HL-60 (cell line): ENCODE data around the gene KAZN.

ENCODE experiments used
- DNase-seq, 2 experiments: peaks; one replicate each; pipeline ENCODE4 v3.0.0-alpha.2; 2010 to 2020; ENCODE audit warnings: low read depth in 1 of 2, low spot score in 1 of 2
- H3K27ac ChIP-seq: fragments of 250-450 bp; sonication (Bioruptor Pico); replicated peaks from 2 replicates; pipeline ENCODE4 v1.5.1; 2020; ENCODE audit warnings: mild to moderate bottlenecking, moderate library complexity
- H3K27me3 ChIP-seq: fragments of 250-450 bp; sonication (Bioruptor Pico); 2 replicates; pipeline ENCODE4 v1.5.1; 2021; ENCODE audit warnings: mild to moderate bottlenecking, moderate library complexity; ENCODE audit not compliant: insufficient read depth, poor library complexity, severe bottlenecking
- H3K4me3 ChIP-seq: replicated peaks from 2 replicates; pipeline ENCODE4 v1.5.1; 2011; ENCODE audit warnings: mild to moderate bottlenecking, control low read depth, low read length; ENCODE audit not compliant: insufficient read depth
- GABPA ChIP-seq: IDR thresholded peaks from 2 replicates; pipeline ENCODE4 v1.6.1; 2012; ENCODE audit warnings: low read depth
- POLR2AphosphoS5 ChIP-seq: IDR thresholded peaks from 2 replicates; pipeline ENCODE4 v1.6.1; 2012; ENCODE audit warnings: low read depth
- SPI1 ChIP-seq: IDR thresholded peaks from 2 replicates; pipeline ENCODE4 v1.6.1; 2012; ENCODE audit warnings: low read depth, mild to moderate bottlenecking, borderline replicate concordance
- TF ChIP-seq, protein P1 (sequence below): IDR thresholded peaks from 2 replicates; pipeline ENCODE4 v1.6.1; 2012; ENCODE audit warnings: low read depth; ENCODE audit not compliant: insufficient replicate concordance
- TF ChIP-seq, protein P2 (sequence below): IDR thresholded peaks from one replicate; pipeline ENCODE4 v1.5.1; 2011; ENCODE audit warnings: low read length, control low read depth, inconsistent platforms; ENCODE audit not compliant: insufficient read depth

The KAZN gene

DNA sequence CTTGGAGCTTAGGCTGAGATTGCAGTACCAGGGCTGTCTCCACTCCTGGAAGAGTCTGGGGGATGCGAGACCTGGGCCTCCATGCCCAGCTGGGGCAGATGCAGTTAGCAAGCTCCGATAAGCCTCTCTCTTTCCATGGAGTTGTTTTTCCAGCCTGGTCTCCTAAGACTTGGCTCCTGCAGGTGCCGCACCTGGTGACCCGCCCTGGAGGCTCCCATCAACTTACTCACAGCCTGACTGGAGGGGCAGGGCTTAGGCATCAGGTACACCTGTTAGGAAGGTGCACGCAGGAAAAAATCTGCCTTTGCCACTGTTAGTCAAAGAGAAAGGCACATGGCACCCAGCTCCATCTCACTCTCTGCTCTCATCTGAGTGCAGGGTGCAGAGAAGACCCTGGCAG is 356.9 kb downstream of the KAZN start:
- Histone ChIP-seq H3K4me3 (no peak overlapping the region), H3K27me3 (no peaks in the 10 kb centered on the region), H3K27ac (no peak overlapping the region)
- no peak for TF ChIP-seq SPI1
- no peak for DNase-seq

DNA sequence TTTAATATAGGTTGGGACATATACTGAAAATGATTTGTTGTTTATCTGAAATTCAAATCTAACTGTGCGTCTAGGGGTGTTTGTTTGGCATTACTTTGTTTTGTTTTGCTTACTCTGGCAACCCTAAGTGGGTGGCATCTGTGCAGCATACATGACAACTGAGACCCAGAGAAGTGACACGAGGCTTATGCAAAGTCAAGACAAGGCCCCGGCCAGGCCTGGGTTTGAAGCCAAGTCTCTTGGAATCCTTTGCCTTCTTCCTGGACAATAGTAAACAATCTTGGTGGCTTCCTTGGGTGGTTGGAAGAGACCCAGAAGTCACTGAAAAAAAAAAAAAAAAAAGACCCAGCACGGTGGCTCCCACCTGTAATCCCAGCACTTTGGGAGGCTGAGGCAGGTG is 357.5 kb downstream of the KAZN start:
- Histone ChIP-seq H3K4me3 (no peak overlapping the region), H3K27me3 (no peaks in the 10 kb centered on the region), H3K27ac (no peak overlapping the region)
- DNase-seq, result no peak
- no peak for TF ChIP-seq POLR2AphosphoS5
- TF ChIP-seq SPI1, result no peak
- TF ChIP-seq GABPA, result no peak
- TF ChIP-seq, protein P1, sequence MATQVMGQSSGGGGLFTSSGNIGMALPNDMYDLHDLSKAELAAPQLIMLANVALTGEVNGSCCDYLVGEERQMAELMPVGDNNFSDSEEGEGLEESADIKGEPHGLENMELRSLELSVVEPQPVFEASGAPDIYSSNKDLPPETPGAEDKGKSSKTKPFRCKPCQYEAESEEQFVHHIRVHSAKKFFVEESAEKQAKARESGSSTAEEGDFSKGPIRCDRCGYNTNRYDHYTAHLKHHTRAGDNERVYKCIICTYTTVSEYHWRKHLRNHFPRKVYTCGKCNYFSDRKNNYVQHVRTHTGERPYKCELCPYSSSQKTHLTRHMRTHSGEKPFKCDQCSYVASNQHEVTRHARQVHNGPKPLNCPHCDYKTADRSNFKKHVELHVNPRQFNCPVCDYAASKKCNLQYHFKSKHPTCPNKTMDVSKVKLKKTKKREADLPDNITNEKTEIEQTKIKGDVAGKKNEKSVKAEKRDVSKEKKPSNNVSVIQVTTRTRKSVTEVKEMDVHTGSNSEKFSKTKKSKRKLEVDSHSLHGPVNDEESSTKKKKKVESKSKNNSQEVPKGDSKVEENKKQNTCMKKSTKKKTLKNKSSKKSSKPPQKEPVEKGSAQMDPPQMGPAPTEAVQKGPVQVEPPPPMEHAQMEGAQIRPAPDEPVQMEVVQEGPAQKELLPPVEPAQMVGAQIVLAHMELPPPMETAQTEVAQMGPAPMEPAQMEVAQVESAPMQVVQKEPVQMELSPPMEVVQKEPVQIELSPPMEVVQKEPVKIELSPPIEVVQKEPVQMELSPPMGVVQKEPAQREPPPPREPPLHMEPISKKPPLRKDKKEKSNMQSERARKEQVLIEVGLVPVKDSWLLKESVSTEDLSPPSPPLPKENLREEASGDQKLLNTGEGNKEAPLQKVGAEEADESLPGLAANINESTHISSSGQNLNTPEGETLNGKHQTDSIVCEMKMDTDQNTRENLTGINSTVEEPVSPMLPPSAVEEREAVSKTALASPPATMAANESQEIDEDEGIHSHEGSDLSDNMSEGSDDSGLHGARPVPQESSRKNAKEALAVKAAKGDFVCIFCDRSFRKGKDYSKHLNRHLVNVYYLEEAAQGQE, result no peak
- TF ChIP-seq, protein P2, sequence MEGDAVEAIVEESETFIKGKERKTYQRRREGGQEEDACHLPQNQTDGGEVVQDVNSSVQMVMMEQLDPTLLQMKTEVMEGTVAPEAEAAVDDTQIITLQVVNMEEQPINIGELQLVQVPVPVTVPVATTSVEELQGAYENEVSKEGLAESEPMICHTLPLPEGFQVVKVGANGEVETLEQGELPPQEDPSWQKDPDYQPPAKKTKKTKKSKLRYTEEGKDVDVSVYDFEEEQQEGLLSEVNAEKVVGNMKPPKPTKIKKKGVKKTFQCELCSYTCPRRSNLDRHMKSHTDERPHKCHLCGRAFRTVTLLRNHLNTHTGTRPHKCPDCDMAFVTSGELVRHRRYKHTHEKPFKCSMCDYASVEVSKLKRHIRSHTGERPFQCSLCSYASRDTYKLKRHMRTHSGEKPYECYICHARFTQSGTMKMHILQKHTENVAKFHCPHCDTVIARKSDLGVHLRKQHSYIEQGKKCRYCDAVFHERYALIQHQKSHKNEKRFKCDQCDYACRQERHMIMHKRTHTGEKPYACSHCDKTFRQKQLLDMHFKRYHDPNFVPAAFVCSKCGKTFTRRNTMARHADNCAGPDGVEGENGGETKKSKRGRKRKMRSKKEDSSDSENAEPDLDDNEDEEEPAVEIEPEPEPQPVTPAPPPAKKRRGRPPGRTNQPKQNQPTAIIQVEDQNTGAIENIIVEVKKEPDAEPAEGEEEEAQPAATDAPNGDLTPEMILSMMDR, result no peak

DNA sequence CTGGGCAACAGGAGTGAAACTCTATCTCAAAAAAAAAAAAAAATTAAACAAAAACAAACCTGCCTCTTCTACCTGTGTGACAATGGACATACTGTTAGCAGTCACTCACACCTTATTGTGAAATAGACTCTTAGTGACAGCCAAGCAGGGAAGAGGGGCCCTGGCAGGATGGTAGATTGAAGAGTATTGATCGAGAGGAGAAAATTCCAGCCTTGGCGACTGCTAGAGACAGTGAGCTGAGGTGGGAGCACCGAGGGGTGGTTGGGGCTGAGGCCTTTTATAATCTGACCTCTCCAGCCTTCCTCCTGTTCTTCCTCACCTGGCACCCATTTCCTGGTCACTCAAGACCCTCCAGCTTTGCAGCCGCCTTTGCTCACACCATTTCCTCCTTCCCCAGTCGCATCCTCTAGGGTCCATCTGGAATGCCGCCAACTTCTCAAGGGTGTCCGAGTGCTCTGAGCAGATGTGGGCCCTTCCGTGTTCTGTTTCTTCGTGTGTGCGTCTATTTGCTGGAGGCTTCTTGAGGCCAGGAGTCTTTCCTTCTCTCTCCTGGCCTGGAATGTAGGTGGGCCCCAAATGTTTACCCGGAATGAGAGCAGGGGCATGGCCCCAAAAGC is 358.2 kb downstream of the KAZN start:
- H3K27ac ChIP-seq, result no peak overlapping the region
- DNase-seq, result no peak
- TF ChIP-seq SPI1, result no peak
- TF ChIP-seq, protein P2, result no peak
- TF ChIP-seq POLR2AphosphoS5, result no peak
- TF ChIP-seq GABPA, result no peak
- TF ChIP-seq, protein P1, result no peak
- H3K4me3 ChIP-seq, result no peak overlapping the region
- no peaks in the 10 kb centered on the region for H3K27me3 ChIP-seq

DNA sequence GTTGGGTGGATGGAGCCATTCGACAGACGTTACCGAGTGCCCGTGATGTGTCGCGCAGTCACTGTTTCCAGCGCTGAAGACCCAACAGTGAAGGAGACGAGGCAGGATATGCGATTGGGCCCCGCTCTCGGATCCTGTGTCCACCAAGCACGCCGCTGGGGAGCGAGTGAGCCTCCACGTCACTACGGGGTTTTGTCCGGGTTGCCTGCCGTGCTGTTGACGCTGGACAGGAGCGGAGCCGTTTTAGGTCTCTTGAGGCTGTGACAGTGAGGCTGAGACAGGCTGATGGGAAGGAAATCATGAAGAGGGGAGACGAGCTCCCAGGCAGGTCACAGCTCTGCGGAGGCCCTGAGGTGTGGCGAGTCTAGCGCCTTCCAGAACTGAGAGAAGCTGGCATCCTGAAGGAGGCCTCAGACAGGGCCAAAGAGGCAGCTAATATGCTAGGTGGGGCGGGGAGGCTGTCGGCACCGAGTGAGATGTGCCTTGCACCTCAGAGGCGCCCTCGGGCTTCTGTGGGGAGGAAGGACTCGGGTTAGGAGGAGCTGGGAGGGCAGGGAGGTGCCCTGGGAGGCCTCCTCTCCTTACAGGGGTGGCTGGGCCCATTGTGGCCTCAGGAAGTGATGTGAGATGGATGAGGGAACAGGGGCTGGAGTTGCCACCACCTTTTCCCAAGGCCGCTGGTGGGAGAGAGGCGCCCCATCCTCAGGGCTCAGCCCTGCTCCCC is 359.1 kb downstream of the KAZN start:
- TF ChIP-seq POLR2AphosphoS5 (no peak), SPI1 (no peak), GABPA (no peak)
- TF ChIP-seq, protein P1, result no peak
- TF ChIP-seq, protein P2, result no peak
- Histone ChIP-seq H3K4me3 (no peak overlapping the region), H3K27ac (no peak overlapping the region), H3K27me3 (no peaks in the 10 kb centered on the region)
- no peak for DNase-seq
